MM.1S (cell line): ENCODE results near the gene LRMDA.

ENCODE experiments used
- EZH2 ChIP-seq: fragments of 300-600 bp; sonication (generic); optimal IDR thresholded peaks from 2 replicates; pipeline ENCODE3; 2017; ENCODE audit warnings: low read depth, mild to moderate bottlenecking, antibody characterized with exemption, low read length, mixed read lengths
- TF ChIP-seq, protein P1 (sequence below): fragments of 300-600 bp; sonication (generic); IDR thresholded peaks from 2 replicates; pipeline ENCODE4 v1.5.1; 2016; ENCODE audit warnings: antibody characterized with exemption, low read length, mixed read lengths

DNA sequence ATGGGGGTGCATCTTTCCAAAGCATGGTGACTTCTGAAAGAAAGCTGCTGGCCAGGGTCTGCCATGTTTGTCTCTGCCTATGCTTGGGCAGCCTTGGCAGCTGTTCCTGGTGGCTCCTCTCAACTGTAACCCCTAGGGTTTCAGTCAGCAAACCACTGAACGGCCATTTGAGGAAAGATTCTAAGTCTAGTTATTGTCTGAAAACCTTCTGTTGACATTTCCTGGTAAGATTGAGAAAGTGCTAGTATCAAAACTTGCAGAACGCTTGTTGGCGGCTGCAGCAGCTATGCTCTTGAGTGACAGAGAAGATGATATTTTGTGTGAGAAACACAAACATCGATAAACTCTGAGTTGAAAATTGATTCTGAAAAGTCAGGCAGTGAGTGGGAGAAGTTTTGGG is 523.1 kb downstream of the LRMDA start:
- TF ChIP-seq, protein P1, sequence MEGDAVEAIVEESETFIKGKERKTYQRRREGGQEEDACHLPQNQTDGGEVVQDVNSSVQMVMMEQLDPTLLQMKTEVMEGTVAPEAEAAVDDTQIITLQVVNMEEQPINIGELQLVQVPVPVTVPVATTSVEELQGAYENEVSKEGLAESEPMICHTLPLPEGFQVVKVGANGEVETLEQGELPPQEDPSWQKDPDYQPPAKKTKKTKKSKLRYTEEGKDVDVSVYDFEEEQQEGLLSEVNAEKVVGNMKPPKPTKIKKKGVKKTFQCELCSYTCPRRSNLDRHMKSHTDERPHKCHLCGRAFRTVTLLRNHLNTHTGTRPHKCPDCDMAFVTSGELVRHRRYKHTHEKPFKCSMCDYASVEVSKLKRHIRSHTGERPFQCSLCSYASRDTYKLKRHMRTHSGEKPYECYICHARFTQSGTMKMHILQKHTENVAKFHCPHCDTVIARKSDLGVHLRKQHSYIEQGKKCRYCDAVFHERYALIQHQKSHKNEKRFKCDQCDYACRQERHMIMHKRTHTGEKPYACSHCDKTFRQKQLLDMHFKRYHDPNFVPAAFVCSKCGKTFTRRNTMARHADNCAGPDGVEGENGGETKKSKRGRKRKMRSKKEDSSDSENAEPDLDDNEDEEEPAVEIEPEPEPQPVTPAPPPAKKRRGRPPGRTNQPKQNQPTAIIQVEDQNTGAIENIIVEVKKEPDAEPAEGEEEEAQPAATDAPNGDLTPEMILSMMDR, result no peak
- TF ChIP-seq EZH2, result no peak
